IMR-90 (cell line): ENCODE results near the gene PCYT2. TPM values are rescaled to one million over a fixed set of nuclear protein-coding genes. Genes with fewer than 3 reads are reported as not detected.

Experiments used
- ATAC-seq: fragments of 200-7000 bp; cut with Tn5 transposase; 2 replicates; pipeline ENCODE4 v1.9.1; 2020; ENCODE audit warnings: low read depth, mild to moderate bottlenecking, moderate library complexity
- BruUV-seq: library from RNA; stranded (reverse); fragments of 400-500 nt; replicated peaks from 2 replicates; lab custom pipeline; 2021; lab: Mats Ljungman, UMichigan
- CTCF ChIA-PET: fragments of 300-600 bp; formaldehyde crosslinking; extraction: SDS; loops from one replicate; lab custom pipeline; 2021; ENCODE audit warnings: antibody characterized with exemption; lab: Yijun Ruan, JAX
- POLR2A ChIA-PET: fragments of 300-600 bp; sonication (Branson Sonifier 250); formaldehyde crosslinking; loops from one replicate; lab custom pipeline; 2022; ENCODE audit warnings: antibody characterized with exemption; ENCODE audit not compliant: unreplicated experiment; lab: Charles Lee
- DNase-seq: peaks from one replicate; pipeline ENCODE4 v3.0.0; 2013
- H2AFZ ChIP-seq: replicated peaks from 2 replicates; pipeline ENCODE3; 2013; ENCODE audit warnings: low read length, mild to moderate bottlenecking; ENCODE audit not compliant: poor library complexity
- H2AK5ac ChIP-seq: 2 replicates; pipeline ENCODE4 v1.6.1; 2013; ENCODE audit warnings: low read depth, low read length, inconsistent platforms
- H2AK9ac ChIP-seq: replicated peaks from 2 replicates; pipeline ENCODE3; 2013; ENCODE audit warnings: mild to moderate bottlenecking, low read depth, low read length, moderate library complexity; ENCODE audit not compliant: poor library complexity
- H2BK120ac ChIP-seq: 2 replicates; pipeline ENCODE4 v1.6.1; 2013; ENCODE audit warnings: low read depth, low read length, inconsistent platforms
- H2BK15ac ChIP-seq: 3 replicates; pipeline ENCODE4 v1.6.1; 2013; ENCODE audit warnings: low read depth, low read length, inconsistent platforms
- H2BK20ac ChIP-seq: 2 replicates; pipeline ENCODE4 v1.6.1; 2013; ENCODE audit warnings: low read depth, mild to moderate bottlenecking, inconsistent platforms, low read length, moderate library complexity
- H2BK5ac ChIP-seq: 2 replicates; pipeline ENCODE4 v1.6.1; 2013; ENCODE audit warnings: mild to moderate bottlenecking, low read depth, low read length, inconsistent platforms; ENCODE audit not compliant: poor library complexity, severe bottlenecking
- H3K14ac ChIP-seq: replicated peaks from 2 replicates; pipeline ENCODE4 v1.6.1; 2013; ENCODE audit warnings: low read depth, low read length, inconsistent platforms
- H3K18ac ChIP-seq: 2 replicates; pipeline ENCODE4 v1.6.1; 2013; ENCODE audit warnings: low read depth, low read length, control low read depth
- H3K23ac ChIP-seq: 2 replicates; pipeline ENCODE4 v1.6.1; 2013; ENCODE audit warnings: low read depth, low read length, inconsistent platforms
- H3K27ac ChIP-seq: 2 replicates; pipeline ENCODE4 v1.5.1; 2013; ENCODE audit warnings: mild to moderate bottlenecking, control low read depth, low read length; ENCODE audit not compliant: insufficient read depth
- H3K27me3 ChIP-seq: 2 replicates; pipeline ENCODE4 v1.6.1; 2013; ENCODE audit warnings: low read length; ENCODE audit not compliant: control insufficient read depth, insufficient read depth
- H3K36me3 ChIP-seq: 2 replicates; pipeline ENCODE4 v1.6.1; 2013; ENCODE audit warnings: low read length, mixed read lengths; ENCODE audit not compliant: control insufficient read depth, insufficient read depth
- H3K4ac ChIP-seq: 2 replicates; pipeline ENCODE4 v1.6.1; 2013; ENCODE audit warnings: low read depth, low read length, inconsistent platforms
- H3K4me1 ChIP-seq: 2 replicates; pipeline ENCODE4 v1.6.1; 2013; ENCODE audit warnings: low read length, mixed read lengths; ENCODE audit not compliant: control insufficient read depth, insufficient read depth
- H3K4me2 ChIP-seq: 2 replicates; pipeline ENCODE4 v1.6.1; 2013; ENCODE audit warnings: low read depth, mild to moderate bottlenecking, control low read depth, low read length, moderate library complexity
- H3K4me3 ChIP-seq: 2 replicates; pipeline ENCODE4 v1.5.1; 2013; ENCODE audit warnings: low read depth, mild to moderate bottlenecking, control low read depth, low read length, moderate library complexity; ENCODE audit not compliant: insufficient read depth
- H3K56ac ChIP-seq: 2 replicates; pipeline ENCODE4 v1.6.1; 2013; ENCODE audit warnings: low read length, inconsistent platforms; ENCODE audit not compliant: insufficient read depth; ENCODE audit errors: extremely low read depth
- H3K79me1 ChIP-seq, 2 experiments: 2 replicates each; pipeline ENCODE4 v1.6.1; 2013; ENCODE audit warnings: low read length in 2 of 2, inconsistent platforms in 1 of 2, low read depth in 1 of 2
- H3K9ac ChIP-seq: 2 replicates; pipeline ENCODE4 v1.6.1; 2013; ENCODE audit warnings: low read depth, low read length, control low read depth
- H3K9me1 ChIP-seq: 2 replicates; pipeline ENCODE4 v1.6.1; 2013; ENCODE audit warnings: low read length, inconsistent platforms; ENCODE audit not compliant: insufficient read depth
- H3K9me3 ChIP-seq: 2 replicates; pipeline ENCODE4 v1.6.1; 2013; ENCODE audit warnings: low read length; ENCODE audit not compliant: control insufficient read depth, insufficient read depth
- H4K20me1 ChIP-seq: 2 replicates; pipeline ENCODE4 v1.6.1; 2013; ENCODE audit warnings: low read length, inconsistent platforms; ENCODE audit not compliant: insufficient read depth
- H4K5ac ChIP-seq: 2 replicates; pipeline ENCODE4 v1.6.1; 2013; ENCODE audit warnings: mild to moderate bottlenecking, low read depth, low read length, control low read depth
- H4K8ac ChIP-seq, 2 experiments: 2 replicates each; pipeline ENCODE4 v1.6.1; 2013; ENCODE audit warnings: low read depth in 2 of 2, low read length in 2 of 2, control low read depth in 1 of 2, inconsistent platforms in 1 of 2
- H4K91ac ChIP-seq: 2 replicates; pipeline ENCODE4 v1.6.1; 2013; ENCODE audit warnings: low read depth, low read length, inconsistent platforms; ENCODE audit not compliant: insufficient read depth
- CHD1 ChIP-seq: IDR thresholded peaks from 2 replicates; pipeline ENCODE4 v1.6.1; 2012; ENCODE audit warnings: low read depth, low read length, improper control_type of control experiment
- ELK1 ChIP-seq: fragments of 150-350 bp; IDR thresholded peaks from 2 replicates; pipeline ENCODE4 v1.6.1; 2016; ENCODE audit warnings: low read depth, mild to moderate bottlenecking, low read length, moderate library complexity, borderline replicate concordance
- WGBS, 2 experiments: methylation state at CpG; one replicate each; pipeline versions ENCODE4 v1.1.5 to v1.1.7; 2013; ENCODE audit warnings: missing lambda C conversion rate in 2 of 2; ENCODE audit not compliant: insufficient read length in 1 of 2; ENCODE audit errors: extremely low coverage in 2 of 2; 5-methylcytosine and 5-hydroxymethylcytosine counted together
- dilution Hi-C: fragments of 300-500 bp; cut with HindIII; formaldehyde crosslinking; loops from one replicate; pipeline ENCODE4 v1.14.3; 2018; ENCODE audit warnings: low sequenced_read_pairs; ENCODE audit not compliant: unreplicated experiment
- in situ Hi-C: fragments of 300-500 bp; cut with MboI; formaldehyde crosslinking; loops from 3 replicates; pipeline ENCODE4 v1.14.3; 2019; ENCODE audit warnings: low sequenced_read_pairs, inconsistent platforms, mixed read lengths
- intact Hi-C: fragments of 100-400 bp; cut with micrococcal nuclease; formaldehyde crosslinking; loops from 2 replicates; pipeline ENCODE4 v1.10.0; 2022
- polyA plus RNA-seq, 3 experiments: library from polyadenylated mRNA; depleted of rRNA; stranded (reverse); fragments of >200 nt; gene quantifications; 2 replicates each; pipeline ENCODE4 v1.2.3, GENCODE V29; 2012; ENCODE audit warnings: low replicate concordance in 1 of 3
- total RNA-seq: library from RNA; depleted of rRNA; stranded (reverse); fragments of >200 nt; gene quantifications from 2 replicates; pipeline ENCODE4 v1.2.3, GENCODE V29; 2012

The PCYT2 gene
- total and polyA plus RNA-seq, 2 of the 4 experiments (the other 2 are of a cell fraction): 37.3 to 38.5 TPM

GRCh38 chr17:81905424-81905875 is 5.7 kb downstream of the PCYT2 start:
- Histone ChIP-seq H3K23ac (no peak overlapping the region), H2BK20ac (no peak overlapping the region), H2BK15ac (no peak overlapping the region), H3K9ac (no peak overlapping the region), H3K9me3 (no peaks in the 10 kb centered on the region), H3K4me3 (no peak overlapping the region), H3K27me3 (no peaks in the 10 kb centered on the region), H2AK5ac (no peak overlapping the region), H4K5ac (no peak overlapping the region), H3K4me2 (no peak overlapping the region), H3K27ac (no peak overlapping the region), H3K79me1 (peaks cover 0 to 20% of the 10 kb centered on the region in 2 experiments; a peak in 2 of 4 replicates), H3K18ac (no peak overlapping the region), H3K56ac (no peak overlapping the region), H3K36me3 (peaks cover 14% of the 10 kb centered on the region; the same call in 1 of the 2 replicates), H2BK120ac (no peak overlapping the region), H4K20me1 (peaks cover 12% of the 10 kb centered on the region), H4K91ac (no peak overlapping the region), H3K4ac (no peak overlapping the region), H2AFZ (no peak overlapping the region), H2AK9ac (no peak overlapping the region), H3K14ac (no peak overlapping the region), H3K4me1 (peaks cover 6% of the 10 kb centered on the region), H3K9me1 (0 out of 2 replicates have a peak, but pooled peaks cover 7% of the 10 kb centered on the region), H4K8ac (no peak overlapping the region), H2BK5ac (no peak overlapping the region)
- TF ChIP-seq CHD1 (no peak), ELK1 (no peak)
- in situ Hi-C loops: no loop called here
- CTCF ChIA-PET: no interaction called here
- intact Hi-C loops: no loop called here
- WGBS, 2 experiments: 96% methylated on average over 5 of the region's 16 CpGs; no CpG with 5 or more reads in 1 of the 2 experiments
- DNase-seq: no peak
- no TSS peak for BruUV-seq
- ATAC-seq: no peak
- POLR2A ChIA-PET: no interaction called here
- dilution Hi-C loops: no loop called here
